Heart left ventricle (tissue), 13 donors: Measurements from ENCODE around the gene CELF5.

Experiments used
- CTCF ChIP-seq, 12 donors: fragments of 200-600 bp; sonication (generic) in 4 of 12; IDR thresholded peaks; one replicate each; pipeline versions ENCODE4 v1.5.0 to v1.8.0; 2018 to 2022; ENCODE audit warnings: antibody characterized with exemption in 12 of 12, mild to moderate bottlenecking in 5 of 12
- POLR2A ChIP-seq, 2 donors: fragments of 450-650 bp; IDR thresholded peaks; one replicate each; pipeline ENCODE4 v1.6.1; 2017; ENCODE audit warnings: antibody characterized with exemption in 2 of 2, mild to moderate bottlenecking in 2 of 2, moderate library complexity in 2 of 2
- donor health status: ischemic (EF 13 %, LVEDD 7.1; RV severe dilation, severe dysfunction).
- donor health status: DM: no; HTN: yes; CAD: no.
- donor health status: DM: no; HTN: no; CAD: no.
- donor health status: ischemic (EF 25% LVEDD 6.9; RV normal size, moderate dysfunction).
- donor health status: ischemic (EF 25% LVEDD 5.7; RV mildly dilated, moderate dysfunction).
- donor health status: ischemic (EF 35%, LVEDD 5.7; RV mildly dilated, moderate dysfunction).
- donor health status: nonischemic (EF 11% LVEDD 7.7; RV severe dilation, severe dysfunction).
- donor health status: DM: yes; HTN: yes; CAD: no.
- donor health status: PGD.
- donor health status: ischemic (EF 29% LVEDD 5.4; RV normal size, mild dysfunction).
- donor health status: nonischemic (EF 23%, LVEDD 6.1; RV moderate dilation, normal function).

- TF ChIP-seq CTCF (IDR thresholded peaks at IDR 0.05) = no peak
- TF ChIP-seq POLR2A (IDR thresholded peaks at IDR 0.05) = no peak
Observed at GRCh38 chr19:3233831-3234230, 9.4 kb downstream of the CELF5 start.
